Rectal smooth muscle tissue (tissue), 1 donor: ENCODE measurements around the gene FABP2.
"Not testable (repeated sequence)": the region's sequence is repeated elsewhere in the genome, so short reads cannot be mapped to it uniquely, and the experiment has no call there.

Experiments
- H3K27ac ChIP-seq: one replicate; pipeline ENCODE4 v1.7.0; 2013; ENCODE audit warnings: low read depth, low read length, inconsistent platforms
- H3K27me3 ChIP-seq: one replicate; pipeline ENCODE4 v1.7.0; 2013; ENCODE audit warnings: low read length; ENCODE audit not compliant: control insufficient read depth, insufficient read depth
- H3K36me3 ChIP-seq: one replicate; pipeline ENCODE4 v1.7.0; 2013; ENCODE audit warnings: low read length; ENCODE audit not compliant: control insufficient read depth, insufficient read depth
- H3K4me1 ChIP-seq: one replicate; pipeline ENCODE4 v1.7.0; 2013; ENCODE audit warnings: low read length; ENCODE audit not compliant: control insufficient read depth, insufficient read depth
- H3K4me3 ChIP-seq: one replicate; pipeline ENCODE4 v1.7.0; 2013; ENCODE audit warnings: low read length
- H3K9ac ChIP-seq: one replicate; pipeline ENCODE4 v1.7.0; 2013; ENCODE audit warnings: low read length

Gene FABP2

GRCh38 chr4:119281393-119281792, 40.5 kb downstream of the FABP2 start:
- H3K27me3 ChIP-seq: no peaks in the 10 kb centered on the region
- peaks cover 12% of the 10 kb centered on the region for H3K4me1 ChIP-seq
- no peak overlapping the region for H3K4me3 ChIP-seq

GRCh38 chr4:119279945-119280344, 42.0 kb downstream of the FABP2 start:
- H3K9ac ChIP-seq, H3K36me3 ChIP-seq, H3K4me3 ChIP-seq, H3K4me1 ChIP-seq, H3K27me3 ChIP-seq, H3K27ac ChIP-seq: not testable (repeated sequence)

More at GRCh38 chr4:119281393-119281792, 40.5 kb downstream of the FABP2 start:
- Histone ChIP-seq H3K9ac (no peak overlapping the region), H3K36me3 (no peaks in the 10 kb centered on the region), H3K27ac (no peak overlapping the region)

- not testable (repeated sequence) for H3K9ac ChIP-seq, H3K27me3 ChIP-seq, H3K27ac ChIP-seq, H3K4me3 ChIP-seq, H3K4me1 ChIP-seq, H3K36me3 ChIP-seq
Measured at GRCh38 chr4:119279541-119279940, 42.4 kb downstream of the FABP2 start.

GRCh38 chr4:119271361-119272085, 50.4 kb downstream of the FABP2 start:
- Histone ChIP-seq H3K36me3 (no peaks in the 10 kb centered on the region), H3K9ac (no peak overlapping the region), H3K27me3 (no peaks in the 10 kb centered on the region), H3K27ac (no peak overlapping the region), H3K4me3 (no peak overlapping the region), H3K4me1 (no peaks in the 10 kb centered on the region)

GRCh38 chr4:119268466-119268865, 53.5 kb downstream of the FABP2 start:
- H3K36me3 ChIP-seq: no peaks in the 10 kb centered on the region
- H3K4me1 ChIP-seq: no peaks in the 10 kb centered on the region
- no peak overlapping the region for H3K27ac ChIP-seq
- no peak overlapping the region for H3K9ac ChIP-seq
- H3K4me3 ChIP-seq: no peak overlapping the region
- no peaks in the 10 kb centered on the region for H3K27me3 ChIP-seq
